Measurements from ENCODE around the gene GATA2. TPM values are rescaled to one million over a fixed set of nuclear protein-coding genes. Genes with fewer than 3 reads are reported as not detected.

Gene GATA2
- total RNA-seq, 1 experiment from 2014 or later: 74.6 TPM

DNA sequence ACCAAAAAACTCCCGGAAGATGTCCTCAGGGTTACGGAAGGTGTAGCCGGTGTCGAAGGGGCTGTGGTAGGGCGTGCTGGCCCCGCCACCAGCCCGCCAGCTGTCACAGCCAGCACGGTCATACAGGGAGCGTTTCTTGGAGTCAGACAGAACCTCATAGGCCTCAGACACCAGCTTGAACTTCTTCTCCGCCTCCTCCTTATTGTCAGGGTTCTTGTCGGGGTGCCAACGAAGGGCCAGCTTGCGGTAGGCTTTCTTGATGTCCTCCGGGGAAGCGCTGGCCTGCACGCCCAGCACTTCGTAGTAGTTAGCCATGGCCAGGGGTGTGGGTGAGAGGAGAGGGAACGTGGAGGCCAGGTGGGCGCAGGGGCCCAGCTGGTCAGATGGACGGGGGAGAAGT is 30.1 kb downstream of the GATA2 start:
- no peaks in the 10 kb centered on the region for H3K36me3 ChIP-seq (ENCODE audit: control insufficient read depth, insufficient read depth, low read length)
- ChIA-PET CTCF (no interaction called here), POLR2A (no interaction called here)
- DNase-seq (ENCODE audit: low read depth, low spot score) (no peak), ATAC-seq (no peak)
- no peak overlapping the region for H3K27ac ChIP-seq (ENCODE audit: low read length)
- in situ Hi-C loops (cut with HindIII; ENCODE audit: low pct_unique_long_range_greater_than_20kb, low sequenced_read_pairs): no loop called here
- intact Hi-C loops (cut with micrococcal nuclease; ENCODE audit: unreplicated experiment): no loop called here
- BruUV-seq (replicated peaks): no TSS peak
- H3K4me1 ChIP-seq (ENCODE audit: control insufficient read depth, insufficient read depth, low read length): no peaks in the 10 kb centered on the region
- no peaks in the 10 kb centered on the region for H3K9me3 ChIP-seq (ENCODE audit: control insufficient read depth, insufficient read depth, low read depth, low read length)
- peaks cover 5% of the 10 kb centered on the region; the same call in 1 of the 2 replicates for H3K27me3 ChIP-seq (ENCODE audit: control insufficient read depth, insufficient read depth, low read length)
- TF ChIP-seq POLR2AphosphoS5 (IDR thresholded peaks at IDR 0.05; ENCODE audit: low read depth, low read length) (no peak), SIN3A (IDR thresholded peaks at IDR 0.05; ENCODE audit: borderline replicate concordance, insufficient read depth, low read depth, low read length) (no peak), TCF7L2 (IDR thresholded peaks at IDR 0.05; ENCODE audit: low read depth, low read length) (no peak), CTCF (IDR thresholded peaks at IDR 0.05) (no peak)
- TF ChIP-seq, protein P1, sequence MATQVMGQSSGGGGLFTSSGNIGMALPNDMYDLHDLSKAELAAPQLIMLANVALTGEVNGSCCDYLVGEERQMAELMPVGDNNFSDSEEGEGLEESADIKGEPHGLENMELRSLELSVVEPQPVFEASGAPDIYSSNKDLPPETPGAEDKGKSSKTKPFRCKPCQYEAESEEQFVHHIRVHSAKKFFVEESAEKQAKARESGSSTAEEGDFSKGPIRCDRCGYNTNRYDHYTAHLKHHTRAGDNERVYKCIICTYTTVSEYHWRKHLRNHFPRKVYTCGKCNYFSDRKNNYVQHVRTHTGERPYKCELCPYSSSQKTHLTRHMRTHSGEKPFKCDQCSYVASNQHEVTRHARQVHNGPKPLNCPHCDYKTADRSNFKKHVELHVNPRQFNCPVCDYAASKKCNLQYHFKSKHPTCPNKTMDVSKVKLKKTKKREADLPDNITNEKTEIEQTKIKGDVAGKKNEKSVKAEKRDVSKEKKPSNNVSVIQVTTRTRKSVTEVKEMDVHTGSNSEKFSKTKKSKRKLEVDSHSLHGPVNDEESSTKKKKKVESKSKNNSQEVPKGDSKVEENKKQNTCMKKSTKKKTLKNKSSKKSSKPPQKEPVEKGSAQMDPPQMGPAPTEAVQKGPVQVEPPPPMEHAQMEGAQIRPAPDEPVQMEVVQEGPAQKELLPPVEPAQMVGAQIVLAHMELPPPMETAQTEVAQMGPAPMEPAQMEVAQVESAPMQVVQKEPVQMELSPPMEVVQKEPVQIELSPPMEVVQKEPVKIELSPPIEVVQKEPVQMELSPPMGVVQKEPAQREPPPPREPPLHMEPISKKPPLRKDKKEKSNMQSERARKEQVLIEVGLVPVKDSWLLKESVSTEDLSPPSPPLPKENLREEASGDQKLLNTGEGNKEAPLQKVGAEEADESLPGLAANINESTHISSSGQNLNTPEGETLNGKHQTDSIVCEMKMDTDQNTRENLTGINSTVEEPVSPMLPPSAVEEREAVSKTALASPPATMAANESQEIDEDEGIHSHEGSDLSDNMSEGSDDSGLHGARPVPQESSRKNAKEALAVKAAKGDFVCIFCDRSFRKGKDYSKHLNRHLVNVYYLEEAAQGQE (IDR thresholded peaks at IDR 0.05; ENCODE audit: insufficient read depth in 1 of 2, low read depth in 2 of 2, low read length in 1 of 2): no peak
- H3K4me3 ChIP-seq (ENCODE audit: low read depth in 2 of 2, low read length in 2 of 2): no peak overlapping the region

GRCh38 chr3:128462341-128462910 is 30.6 kb downstream of the GATA2 start:
- intact Hi-C loops (cut with micrococcal nuclease; ENCODE audit: unreplicated experiment) (no loop called here), in situ Hi-C loops (cut with HindIII; ENCODE audit: low pct_unique_long_range_greater_than_20kb, low sequenced_read_pairs) (no loop called here)
- DNase-seq (ENCODE audit: low read depth, low spot score) (no peak), ATAC-seq (no peak)
- Histone ChIP-seq H3K27me3 (ENCODE audit: control insufficient read depth, insufficient read depth, low read length) (peaks cover 5% of the 10 kb centered on the region; the same call in 1 of the 2 replicates), H3K27ac (ENCODE audit: low read length) (no peak overlapping the region), H3K4me3 (ENCODE audit: low read depth in 2 of 2, low read length in 2 of 2) (no peak overlapping the region), H3K4me1 (ENCODE audit: control insufficient read depth, insufficient read depth, low read length) (no peaks in the 10 kb centered on the region), H3K9me3 (ENCODE audit: control insufficient read depth, insufficient read depth, low read depth, low read length) (no peaks in the 10 kb centered on the region), H3K36me3 (ENCODE audit: control insufficient read depth, insufficient read depth, low read length) (no peaks in the 10 kb centered on the region)
- ChIA-PET CTCF (no interaction called here), POLR2A (no interaction called here)
- TF ChIP-seq POLR2AphosphoS5 (IDR thresholded peaks at IDR 0.05; ENCODE audit: low read depth, low read length) (no peak), SIN3A (IDR thresholded peaks at IDR 0.05; ENCODE audit: borderline replicate concordance, insufficient read depth, low read depth, low read length) (no peak), TCF7L2 (IDR thresholded peaks at IDR 0.05; ENCODE audit: low read depth, low read length) (no peak), CTCF (IDR thresholded peaks at IDR 0.05) (no peak)
- TF ChIP-seq, protein P1 (IDR thresholded peaks at IDR 0.05; ENCODE audit: insufficient read depth in 1 of 2, low read depth in 2 of 2, low read length in 1 of 2): no peak
- BruUV-seq (replicated peaks): no TSS peak

All from Panc1 (cell line).